GM21367 (cell line): ENCODE measurements around the gene ITGA6.

Experiments used
- ATAC-seq: cut with Tn5 transposase; IDR thresholded peaks from one replicate; pipeline ENCODE4 v1.9.1; 2021; ENCODE audit not compliant: unreplicated experiment

ITGA6 gene

DNA sequence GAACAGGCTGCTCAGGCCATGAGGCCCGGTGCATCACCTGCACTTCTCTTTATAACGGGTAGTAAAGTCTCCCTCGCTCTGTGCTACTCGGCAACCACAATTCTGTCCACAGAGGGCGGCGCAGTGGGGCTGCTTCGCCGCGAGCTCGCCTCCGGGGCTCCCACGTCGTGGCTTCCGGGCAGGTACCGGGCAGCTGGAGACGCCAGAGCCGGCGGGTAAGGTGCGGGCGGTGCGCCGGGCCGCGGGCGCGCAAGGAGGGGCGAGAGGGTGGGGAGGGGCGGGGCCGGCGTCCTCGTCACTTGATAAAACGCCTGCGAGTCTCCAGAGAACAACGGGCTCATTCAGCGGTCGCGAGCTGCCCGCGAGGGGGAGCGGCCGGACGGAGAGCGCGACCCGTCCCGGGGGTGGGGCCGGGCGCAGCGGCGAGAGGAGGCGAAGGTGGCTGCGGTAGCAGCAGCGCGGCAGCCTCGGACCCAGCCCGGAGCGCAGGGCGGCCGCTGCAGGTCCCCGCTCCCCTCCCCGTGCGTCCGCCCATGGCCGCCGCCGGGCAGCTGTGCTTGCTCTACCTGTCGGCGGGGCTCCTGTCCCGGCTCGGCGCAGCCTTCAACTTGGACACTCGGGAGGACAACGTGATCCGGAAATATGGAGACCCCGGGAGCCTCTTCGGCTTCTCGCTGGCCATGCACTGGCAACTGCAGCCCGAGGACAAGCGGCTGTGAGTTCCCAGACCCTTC is at the start of gene ITGA6:
TSS of gene ITGA6 (plus strand) at position 331 of the 734 bp plus-strand sequence.
- ATAC-seq, result no peak

DNA sequence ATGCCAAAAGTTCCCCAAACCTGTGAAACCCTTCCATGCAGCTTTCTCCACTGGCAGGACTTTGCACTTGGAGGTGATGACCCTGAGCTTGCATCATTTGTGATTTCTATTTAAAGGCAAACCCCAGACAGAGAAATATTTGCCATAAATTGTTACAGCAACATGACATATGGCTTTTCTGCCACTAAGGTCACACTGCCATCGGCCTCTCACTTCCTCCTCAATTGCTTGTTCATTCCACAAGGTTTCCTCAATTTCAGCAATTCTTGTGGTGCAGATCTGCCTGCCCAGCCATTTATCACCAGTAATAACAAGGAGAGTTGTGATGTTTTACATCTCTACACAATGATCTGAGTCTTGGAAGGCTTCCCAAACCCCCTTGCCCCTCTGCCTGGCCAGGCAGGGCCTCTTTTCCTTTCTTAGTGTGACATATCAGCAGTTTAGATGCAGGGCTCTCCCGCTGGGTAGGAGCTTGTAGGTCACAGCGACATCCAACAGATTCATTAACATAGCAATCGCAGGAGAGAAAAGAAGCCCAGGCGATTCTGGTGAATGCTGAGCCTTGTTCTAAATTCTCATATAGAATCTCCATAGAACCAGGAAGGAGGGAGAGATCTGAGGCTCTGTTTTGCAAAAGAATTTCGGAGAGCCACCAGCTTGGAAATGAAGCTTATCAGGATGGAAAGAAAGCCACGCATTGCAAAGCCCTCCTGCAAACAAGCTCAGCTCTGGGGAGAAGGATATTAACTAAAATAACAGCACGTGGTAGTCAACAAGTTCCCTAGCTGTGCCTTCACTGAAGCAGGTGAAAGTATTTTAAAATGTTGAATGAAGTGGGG is 46.7 kb upstream of the ITGA6 start:
- ATAC-seq, result no peak

DNA sequence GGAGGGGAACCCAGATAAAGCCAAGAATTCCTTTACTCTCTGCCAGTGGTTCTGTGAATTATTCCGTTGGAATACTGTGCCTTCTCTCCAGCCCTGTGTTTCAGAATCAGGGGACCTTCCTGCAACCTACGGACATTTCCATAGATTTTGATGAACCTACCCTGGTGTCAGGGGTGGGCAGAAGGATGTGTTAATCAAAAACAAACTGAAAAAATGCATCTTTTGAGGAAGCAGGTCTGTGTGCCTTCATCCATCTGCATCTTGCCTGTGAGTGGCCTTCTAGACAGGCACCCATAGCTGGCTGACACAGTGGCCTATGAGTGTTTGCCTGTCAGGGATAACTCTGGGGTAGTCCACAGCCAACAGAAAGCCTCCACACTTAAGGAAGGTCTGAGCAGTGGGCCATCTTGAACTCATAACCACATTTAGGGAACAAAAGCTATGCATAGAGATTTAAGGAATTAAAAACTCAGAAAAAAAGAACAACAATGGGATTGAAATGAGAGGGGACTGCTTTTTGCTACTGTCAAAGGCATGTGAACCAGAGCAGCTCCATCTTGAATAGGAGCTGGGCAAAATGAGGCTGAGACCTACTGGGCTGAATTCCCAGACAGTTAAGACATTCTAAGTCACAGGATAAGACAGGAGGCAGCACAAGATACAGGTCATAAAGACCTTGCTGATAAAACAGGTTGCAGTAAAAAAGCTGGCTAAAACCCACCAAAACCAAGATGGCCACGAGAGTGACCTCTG is 45.9 kb upstream of the ITGA6 start:
- ATAC-seq, result no peak

DNA sequence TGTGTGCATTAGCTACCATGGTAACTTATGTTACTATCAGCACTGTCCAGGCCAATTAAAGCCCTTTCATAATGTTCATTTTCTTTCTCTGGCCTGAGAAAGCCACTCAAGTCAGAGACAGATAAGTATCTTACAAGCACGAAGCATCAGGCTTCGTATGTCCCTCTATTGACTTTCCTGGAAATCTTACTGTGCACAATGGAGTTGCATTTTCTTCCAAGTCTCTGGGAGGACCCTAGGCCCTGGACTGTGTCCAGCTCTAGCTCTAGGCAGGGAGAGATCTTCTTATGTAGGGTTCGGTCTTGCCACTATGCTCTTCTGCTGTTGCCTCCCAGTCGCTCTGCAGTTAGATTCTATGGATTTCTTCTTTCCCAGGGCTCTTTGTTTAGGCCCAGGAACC is 40.0 kb upstream of the ITGA6 start:
- no peak for ATAC-seq

DNA sequence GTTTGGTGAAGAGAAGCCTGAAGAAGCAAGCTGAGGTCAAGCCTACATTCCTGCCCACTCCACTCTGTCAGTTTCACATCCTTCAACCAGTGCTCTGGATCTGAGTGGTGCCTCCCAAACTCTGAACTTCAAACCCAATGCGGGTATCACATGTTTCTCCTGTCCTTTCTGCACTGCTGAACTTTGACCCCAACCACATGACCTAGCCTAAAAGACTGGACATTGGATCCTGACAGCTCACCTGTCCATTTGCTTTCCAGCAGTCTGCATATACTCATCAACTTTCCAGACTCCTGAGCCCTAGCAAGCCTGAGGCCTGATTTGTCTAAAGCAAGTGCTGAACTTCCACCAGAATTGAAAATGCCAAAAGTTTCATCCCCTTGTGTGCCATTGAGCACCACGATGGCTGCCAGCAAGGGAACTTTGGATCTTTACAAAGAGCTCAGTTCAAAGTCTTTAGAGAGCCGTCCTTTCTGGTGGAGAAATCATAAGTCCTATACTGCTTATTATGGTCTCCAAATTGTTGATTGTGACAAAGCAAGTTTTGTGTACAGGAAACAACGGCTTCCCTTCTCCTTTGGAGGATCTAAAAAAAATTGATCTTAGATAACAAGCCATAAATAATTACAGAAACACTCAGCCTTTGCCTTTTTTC is 37.6 kb upstream of the ITGA6 start:
- no peak for ATAC-seq

DNA sequence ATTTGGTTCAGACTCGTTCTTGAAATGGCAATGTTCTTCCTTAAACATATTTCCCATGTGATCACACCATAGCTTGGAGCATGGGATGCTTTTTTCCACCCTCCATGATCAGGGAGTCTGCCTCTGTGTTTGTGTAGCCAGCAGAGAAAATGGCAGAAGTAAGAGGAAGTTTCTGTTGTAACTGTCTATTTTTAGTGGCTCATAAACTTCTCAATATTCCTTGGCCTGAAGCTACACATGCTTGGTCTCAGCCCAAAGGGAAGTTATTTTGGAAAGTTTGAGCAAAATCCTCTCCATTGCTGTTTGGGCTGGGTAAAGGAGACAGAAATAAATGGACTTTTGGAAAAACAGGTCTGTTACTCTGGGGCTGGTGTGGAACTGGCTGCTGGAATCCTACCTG is 33.4 kb upstream of the ITGA6 start:
- no peak for ATAC-seq

DNA sequence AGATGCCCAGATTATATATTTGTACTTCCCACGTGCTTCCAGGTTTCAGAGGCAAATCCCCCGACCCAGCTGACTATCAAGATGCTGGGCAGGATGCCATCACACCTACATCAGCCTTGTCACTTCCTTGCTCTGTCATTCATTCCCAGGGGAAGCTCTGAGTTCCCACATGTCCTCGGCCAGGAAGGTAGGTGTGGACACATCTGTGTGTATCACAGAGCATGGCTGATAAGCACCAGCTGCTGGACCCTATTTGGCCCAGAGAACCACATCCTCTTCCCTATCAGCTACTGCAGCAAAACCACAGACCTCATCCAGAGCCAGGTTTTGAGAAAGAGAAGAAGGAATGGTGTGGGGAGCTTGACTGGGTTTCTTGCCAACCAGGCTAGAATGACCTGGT is 31.9 kb upstream of the ITGA6 start:
- no peak for ATAC-seq

DNA sequence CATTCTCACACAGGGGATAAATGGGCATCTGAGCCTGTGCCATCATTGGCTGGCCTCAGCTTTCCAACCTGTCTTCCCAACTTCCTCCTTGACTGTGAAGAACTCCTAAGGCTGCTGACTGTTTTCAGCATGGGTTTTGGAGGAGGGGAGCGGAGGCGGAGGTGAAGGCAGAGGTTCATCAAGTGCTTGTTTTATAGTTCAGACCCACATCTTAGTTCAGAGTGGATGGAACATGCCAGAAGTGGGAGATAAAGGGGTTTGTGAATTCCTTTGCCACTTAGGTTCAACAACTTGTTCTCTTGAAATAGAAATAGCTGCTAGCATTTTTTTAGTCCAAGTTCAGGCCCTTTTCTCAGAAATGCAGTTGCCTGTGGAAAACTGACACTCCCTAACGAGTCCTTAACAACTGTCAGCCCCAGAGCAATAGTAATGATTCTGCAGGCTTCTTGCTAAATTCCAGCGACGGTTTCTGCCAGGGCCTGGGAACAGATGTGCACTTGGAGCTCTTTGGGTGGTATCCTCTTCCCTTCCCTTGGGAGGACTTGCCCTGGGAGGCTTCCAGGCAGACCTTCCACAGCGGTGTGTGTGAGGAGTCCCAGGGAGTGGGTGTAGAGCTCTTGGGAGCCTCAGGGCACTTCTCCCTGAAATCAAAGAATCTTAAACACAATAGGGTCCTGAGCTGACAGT is 30.1 kb upstream of the ITGA6 start:
- no peak for ATAC-seq

DNA sequence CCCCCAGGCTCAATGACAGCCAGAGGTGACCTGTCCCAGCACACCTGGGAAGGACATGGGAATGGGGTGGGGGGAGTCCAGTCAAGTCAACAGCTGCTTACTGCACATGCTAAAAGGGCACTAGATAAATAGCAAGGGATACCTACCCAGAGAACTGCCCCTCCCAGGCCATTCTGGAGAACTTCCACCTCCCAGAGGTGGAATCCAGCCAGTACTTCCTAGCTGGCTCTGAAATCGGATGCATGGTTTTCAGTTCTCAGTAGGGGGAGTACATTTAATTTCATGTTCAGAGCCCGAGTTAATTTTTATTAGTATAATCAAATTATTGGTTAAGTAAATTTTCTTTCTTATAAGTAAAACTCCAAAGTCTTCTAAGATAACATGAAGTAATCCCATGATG is 28.9 kb upstream of the ITGA6 start:
- ATAC-seq, result no peak

DNA sequence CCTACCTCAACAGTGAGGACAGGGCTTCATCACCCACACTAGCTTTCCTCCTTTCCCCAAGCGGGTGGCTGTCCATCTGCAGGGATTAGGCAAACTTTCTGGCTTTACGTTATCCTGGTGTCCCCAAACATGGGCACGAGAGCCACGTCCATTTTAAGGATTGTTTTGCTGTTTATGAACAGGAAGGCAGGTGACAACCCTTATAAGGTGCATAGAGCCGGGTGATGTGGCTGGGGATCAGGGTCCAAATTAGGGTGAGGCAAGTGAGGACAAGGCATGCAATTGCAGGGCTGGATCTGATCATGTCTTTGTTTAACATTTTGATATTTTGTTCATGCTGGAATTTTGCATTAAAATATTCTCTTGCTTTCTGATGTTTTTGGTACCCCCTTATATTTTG is 27.6 kb upstream of the ITGA6 start:
- no peak for ATAC-seq

DNA sequence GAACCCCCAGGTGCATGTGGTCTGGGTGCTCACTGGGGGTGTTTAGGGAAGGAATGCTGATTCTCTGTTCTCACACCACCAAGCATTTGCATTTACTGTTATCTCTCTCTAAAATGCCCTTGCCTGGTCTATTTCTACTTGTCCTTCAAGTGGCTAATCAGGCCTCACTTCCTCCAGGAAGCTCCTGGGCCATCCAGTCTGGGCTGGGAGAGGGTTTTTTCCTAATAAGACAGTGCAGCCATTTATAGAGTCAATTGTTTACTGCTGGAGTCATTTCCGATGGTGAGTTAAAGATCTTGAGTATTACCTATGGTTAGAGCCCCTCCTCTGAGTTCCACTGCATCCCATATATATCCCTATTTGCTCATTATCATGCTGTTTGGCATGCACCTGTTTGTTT is 25.2 kb upstream of the ITGA6 start:
- ATAC-seq, result no peak

DNA sequence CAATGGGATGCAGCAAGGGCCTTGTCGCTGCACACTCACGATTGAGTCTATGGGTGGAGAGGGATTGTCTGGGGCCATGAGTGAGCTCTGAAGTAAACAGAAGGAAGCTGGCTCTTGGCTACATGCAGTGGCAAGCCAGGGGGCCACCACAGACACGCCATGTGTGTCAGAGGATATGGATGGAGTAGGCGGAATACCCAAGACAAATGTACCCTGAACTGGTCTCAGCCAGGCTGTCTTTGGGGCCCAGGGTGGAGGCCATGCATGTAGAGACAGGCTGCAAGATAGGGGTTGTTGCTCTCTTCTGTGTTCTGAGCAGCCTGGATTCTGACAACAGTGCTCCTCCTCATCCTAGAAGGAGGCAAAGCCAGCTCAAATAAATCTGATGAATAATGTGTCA is 24.0 kb upstream of the ITGA6 start:
- no peak for ATAC-seq

DNA sequence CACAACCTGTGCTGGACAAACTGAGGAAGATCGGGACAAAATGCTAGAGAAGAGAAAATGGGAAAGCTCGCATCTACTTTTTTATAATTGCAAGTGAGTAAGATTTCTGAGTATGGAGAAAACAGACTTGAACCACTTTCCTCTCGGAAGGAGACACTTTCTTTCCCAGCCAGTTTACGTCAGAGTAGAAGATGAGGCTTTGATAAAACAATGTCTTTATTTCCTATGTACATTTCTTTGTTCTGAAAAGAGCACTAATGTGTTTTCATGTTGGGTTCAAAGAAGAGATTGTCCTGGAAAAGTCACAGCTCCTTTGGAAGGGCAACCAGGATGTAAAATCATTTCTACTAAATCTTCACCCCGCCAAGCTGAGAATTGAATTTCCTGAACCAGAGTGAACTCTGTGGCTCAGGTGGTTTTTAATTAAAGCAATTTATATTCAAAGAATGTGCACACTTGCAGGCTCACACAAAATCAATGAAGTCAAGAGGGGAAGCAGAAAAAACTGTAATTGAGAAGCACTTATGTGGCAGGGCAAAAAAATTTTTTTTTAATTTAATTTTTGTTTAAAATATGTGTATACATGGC is 23.4 kb upstream of the ITGA6 start:
- no peak for ATAC-seq

DNA sequence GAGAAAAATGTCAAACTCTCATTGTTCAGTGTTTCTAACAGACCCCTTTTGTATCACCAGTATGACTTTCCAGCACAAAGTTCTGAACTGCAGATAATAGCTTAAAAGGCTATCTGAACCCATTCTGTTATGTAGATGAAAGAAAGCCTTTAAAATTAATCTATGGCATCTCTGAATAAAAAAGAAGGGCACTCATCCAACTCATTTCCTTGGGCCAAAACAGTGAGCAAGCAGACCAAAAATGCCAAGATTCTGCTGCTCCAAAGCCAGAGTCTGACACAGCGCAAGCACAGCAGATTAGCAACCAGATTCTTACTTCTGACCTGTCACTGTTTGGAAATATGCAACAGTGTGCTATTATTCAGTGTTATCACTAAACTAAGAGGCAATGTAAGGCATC is 22.6 kb upstream of the ITGA6 start:
- no peak for ATAC-seq

DNA sequence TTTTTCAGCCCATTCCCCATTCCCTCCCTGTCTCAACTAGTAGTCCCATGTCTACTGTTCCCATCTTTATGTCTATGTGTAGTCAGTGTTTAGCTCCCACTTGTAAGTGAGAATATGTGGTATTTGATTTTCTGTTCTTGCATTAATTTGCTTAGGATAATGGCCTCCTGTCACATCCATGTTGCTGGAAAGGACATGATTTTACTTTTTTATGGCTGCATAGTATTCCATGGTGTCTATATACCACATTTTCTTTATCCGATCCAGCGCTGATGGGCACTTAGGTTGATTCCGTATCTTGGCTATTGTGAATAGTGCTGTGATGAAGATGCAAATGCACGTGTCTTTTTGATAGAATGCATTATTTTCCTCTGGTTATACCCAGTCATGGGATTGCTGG is 21.7 kb upstream of the ITGA6 start:
- no peak for ATAC-seq

DNA sequence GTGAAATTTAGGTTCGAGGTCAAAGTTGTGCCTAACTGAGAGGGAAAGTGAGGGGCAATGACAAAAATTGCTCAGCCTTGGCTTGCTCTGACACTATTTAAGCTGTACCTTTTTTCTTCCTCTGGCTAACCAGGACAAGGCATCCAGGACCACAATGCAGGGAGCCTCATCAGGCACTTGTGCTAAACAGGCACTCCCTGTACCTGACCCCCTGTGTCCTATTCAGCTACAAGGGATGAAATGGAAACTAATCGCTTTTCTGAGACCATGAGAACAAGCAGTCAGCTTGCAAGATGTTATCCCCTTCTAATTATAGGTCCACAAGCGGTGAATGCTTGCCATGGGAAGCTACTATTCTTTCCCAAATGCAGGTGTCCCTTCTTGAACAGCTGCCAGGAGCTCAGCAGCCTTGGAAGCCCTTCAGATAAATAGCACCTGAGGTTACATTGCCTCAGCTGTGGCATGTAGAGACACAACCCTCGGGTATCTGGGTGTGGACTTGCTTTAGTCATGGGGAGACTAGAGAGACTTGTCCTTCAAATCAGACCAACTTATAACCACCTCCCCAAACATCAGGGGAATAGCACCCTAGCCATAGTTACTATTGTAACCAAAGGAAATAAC is 19.1 kb upstream of the ITGA6 start:
- ATAC-seq, result no peak

DNA sequence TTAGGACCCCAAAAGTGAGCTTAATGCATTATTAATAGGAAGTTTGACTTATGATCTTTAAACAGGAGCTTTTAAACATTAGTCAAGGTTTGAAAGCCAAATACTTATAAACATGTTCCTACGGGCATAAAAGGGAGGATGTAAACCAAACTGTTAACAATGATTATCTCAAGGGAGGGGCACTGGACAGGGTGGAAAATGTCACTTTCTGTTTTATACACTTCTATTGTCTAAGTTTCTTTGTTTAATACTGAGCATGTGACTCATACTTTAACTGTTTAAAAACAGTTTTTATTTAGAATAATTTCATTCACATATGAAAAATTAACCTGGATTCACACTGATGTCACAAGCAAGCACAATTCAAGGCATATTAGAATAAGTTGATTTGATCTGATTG is 18.3 kb upstream of the ITGA6 start:
- no peak for ATAC-seq

DNA sequence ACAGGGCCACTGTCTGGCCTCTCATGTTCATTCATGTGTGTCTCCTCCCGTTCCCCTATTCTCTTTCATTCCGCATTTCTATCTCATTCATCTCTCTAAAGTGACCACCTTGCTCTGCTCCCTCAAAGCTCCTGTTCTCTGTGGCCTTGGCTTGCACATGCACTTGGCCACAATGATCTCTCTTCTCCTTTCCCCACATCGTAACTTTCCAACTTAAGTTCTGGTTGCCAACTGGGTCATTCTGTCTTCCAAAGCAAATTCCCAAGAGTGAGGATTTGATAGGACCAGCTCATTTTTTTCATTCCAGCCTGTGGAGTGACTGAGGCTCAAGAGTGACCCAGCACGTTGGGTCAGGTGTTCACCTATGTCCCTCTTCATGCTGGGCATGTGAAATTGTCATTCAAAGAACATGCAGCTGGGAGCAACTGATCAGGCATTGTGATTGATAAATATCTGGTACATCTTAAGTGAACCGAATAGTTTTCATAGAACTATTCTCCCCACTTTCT is 14.3 kb upstream of the ITGA6 start:
- ATAC-seq, result no peak

DNA sequence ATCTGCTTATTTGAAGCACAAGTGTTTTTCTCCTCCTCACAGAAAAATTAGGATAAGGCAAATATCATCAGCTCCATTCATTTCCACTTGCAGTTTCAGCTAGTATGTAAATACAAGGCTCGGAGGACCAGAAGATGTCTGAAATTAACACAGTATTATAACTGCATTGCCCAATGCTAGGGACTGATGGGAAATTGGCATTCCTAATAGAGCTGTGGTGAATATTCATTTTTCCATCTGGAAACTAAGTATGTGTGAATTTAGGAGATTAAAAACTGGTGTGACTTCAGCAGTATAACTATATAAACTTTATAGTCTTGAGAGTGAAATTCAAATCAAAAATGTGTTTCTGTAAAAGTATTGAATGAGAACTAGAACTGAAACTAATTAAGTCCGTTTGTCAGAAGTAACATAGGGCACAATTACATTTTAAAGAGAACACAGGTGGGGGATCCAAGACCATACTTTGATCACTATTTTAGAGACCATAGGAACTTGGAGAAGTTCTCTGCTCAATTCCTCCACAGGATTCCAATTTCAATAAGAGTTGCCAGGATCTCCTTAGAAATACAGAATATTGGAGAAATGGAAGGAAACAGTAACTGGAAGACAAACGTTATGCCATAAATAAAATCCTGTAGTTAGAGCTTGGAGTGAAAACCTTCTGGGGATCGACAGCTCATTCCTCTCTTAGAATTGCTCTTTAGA is 12.1 kb upstream of the ITGA6 start:
- ATAC-seq, result no peak
